ENCODE results near the gene MSL1. TPM values are rescaled to one million over a fixed set of nuclear protein-coding genes. Genes with fewer than 3 reads are reported as not detected.

Gene MSL1
- total and polyA plus RNA-seq, 12 donors = 26.3 to 65.0 (median 40.4) TPM

DNA sequence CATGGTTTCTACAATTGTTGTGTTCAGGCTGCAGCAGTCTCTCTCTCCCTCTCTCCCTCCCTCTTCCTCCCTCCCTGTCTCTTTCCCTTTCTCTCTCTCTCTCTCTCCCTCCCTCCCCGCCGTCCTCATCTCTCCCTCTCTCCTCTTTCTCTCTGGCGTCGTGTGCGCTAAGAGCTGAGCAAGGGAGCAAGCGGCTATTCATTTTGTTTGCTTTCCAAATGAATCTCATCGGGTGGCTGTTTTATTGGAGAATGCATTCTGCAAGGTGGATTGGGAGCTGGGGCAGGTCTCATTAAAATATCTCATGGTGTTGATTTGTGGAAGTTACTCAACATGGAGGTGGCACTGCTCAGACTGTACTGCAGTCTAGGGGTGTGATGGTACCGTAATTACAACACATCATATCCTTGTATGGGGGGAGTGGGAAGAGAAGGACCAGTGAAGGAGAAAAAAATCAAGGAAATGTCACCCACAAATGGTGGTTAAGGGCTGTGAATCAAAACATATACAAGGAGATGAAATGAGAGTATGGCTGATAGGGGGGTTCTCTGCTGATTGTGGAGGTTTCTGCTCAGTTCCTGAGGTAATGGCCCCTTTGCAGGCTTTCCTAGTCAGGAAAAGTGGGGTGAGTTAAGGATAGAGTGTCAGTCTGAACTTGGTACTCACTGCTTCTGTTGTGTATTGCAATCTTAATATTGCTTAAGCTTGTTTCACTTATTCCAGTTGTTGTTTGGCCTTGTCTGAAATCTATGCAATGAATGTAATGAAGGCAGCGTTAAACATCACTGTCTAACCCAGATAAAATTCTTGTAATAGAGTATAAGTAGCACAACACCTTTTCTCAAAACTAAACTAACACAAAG lies 2.7 kb downstream of the MSL1 start:
- Histone ChIP-seq H3K4me3 (peak overlapping the region in 9 of 10 donors; percentile 89 to 100 (median 99)), H3K4me1 (peaks cover 5 to 39% (median 31%) of the 10 kb centered on the region in 9 donors), H3K9me3 (no peaks in the 10 kb centered on the region), H3K36me3 (peaks cover 0 to 45% (median 24%) of the 10 kb centered on the region in 9 donors), H3K27me3 (no peaks in the 10 kb centered on the region), H3K27ac (peak overlapping the region in 8 of 10 donors; percentile 93 to 99 (median 98))
- DNase-seq = no peak
- TF ChIP-seq CTCF (IDR thresholded peaks at IDR 0.05) = no peak
- intact Hi-C loops (cut with DNase I) = no loop called here
- ATAC-seq = peak in 4 of 8 donors; percentile 23 to 55 (median 40)
- 2 to 4% methylated on average over 9 of the region's 9 CpGs for WGBS, 2 donors

DNA sequence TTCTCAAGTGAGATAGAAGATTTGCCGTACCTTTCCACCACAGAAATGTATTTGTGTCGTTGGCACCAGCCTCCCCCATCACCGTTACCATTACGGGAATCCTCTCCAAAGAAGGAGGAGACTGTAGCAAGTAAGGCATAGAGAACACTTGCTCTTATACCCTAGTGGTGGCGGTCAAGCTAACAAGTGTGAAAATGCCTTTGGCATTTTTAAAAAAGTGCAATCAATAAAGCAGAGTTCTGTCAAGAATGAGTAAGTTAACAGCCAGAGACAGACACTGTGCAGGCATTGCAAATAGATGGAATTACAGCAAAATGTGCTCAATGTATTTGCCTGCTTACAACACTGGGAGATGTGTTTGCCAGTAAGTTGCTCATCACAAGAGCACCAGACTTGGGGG lies 7.7 kb downstream of the MSL1 start:
- DNase-seq (no peak), ATAC-seq (no peak)
- no peak for TF ChIP-seq CTCF (IDR thresholded peaks at IDR 0.05)
- no peaks in the 10 kb centered on the region for H3K9me3 ChIP-seq
- peaks cover 0 to 95% (median 73%) of the 10 kb centered on the region in 9 donors for H3K36me3 ChIP-seq
- peaks cover 4 to 34% (median 13%) of the 10 kb centered on the region in 9 donors for H3K4me1 ChIP-seq
- H3K4me3 ChIP-seq = no peak overlapping the region
- WGBS, 2 donors = 77 to 78% methylated on average over 5 of the region's 5 CpGs
- H3K27ac ChIP-seq = peak overlapping the region in 1 of 10 donors; percentile 86
- intact Hi-C loops (cut with DNase I) = no loop called here
- H3K27me3 ChIP-seq = no peaks in the 10 kb centered on the region

DNA sequence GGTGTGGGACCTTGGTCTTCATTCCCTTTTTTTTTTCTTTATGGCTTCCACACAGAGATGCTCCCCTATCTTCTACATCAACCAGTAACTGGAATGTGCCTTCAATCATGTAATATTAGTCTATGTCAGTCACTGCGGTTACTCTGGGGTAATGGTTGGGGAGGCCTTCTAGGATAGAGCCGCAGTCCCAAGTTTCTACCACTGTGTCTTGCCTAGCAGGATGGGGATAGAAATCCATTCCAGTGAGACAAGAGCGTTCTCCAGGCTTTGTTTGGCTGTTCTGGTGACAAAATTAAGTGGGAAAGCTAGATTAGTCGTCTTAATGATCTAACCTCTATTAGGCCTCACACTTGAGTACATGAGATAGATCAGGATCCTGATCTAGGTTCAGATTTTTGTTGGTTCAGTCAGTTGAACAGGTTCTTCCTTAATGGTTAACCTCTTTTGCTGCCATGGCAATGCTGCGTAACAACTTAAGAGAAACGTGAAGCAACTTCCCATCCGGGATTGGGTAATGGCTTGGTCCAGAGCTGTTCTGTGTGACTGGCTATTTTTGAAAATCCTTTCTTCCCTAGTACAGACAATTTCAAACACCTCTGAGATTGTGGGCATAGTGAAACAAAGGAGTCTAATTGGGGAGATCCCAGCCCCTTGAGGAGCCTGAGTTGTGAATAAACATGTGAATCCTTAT lies 8.7 kb downstream of the MSL1 start:
- Histone ChIP-seq H3K27me3 (no peaks in the 10 kb centered on the region), H3K27ac (peak overlapping the region in 3 of 10 donors; percentile 33 to 86 (median 44)), H3K36me3 (peaks cover 0 to 100% (median 83%) of the 10 kb centered on the region in 9 donors), H3K9me3 (no peaks in the 10 kb centered on the region), H3K4me3 (no peak overlapping the region), H3K4me1 (peaks cover 0 to 24% (median 3%) of the 10 kb centered on the region in 9 donors)
- 80 to 85% methylated on average over 7 of the region's 7 CpGs for WGBS, 2 donors
- intact Hi-C loops (cut with DNase I) = no loop called here
- no peak for TF ChIP-seq CTCF (IDR thresholded peaks at IDR 0.05)
- ATAC-seq = peak in 4 of 8 donors; percentile 28 to 72 (median 58)
- peak in 1 of 2 donors; percentile 38 for DNase-seq

GRCh38 chr17:40134184-40134583 lies 12.4 kb downstream of the MSL1 start:
- Histone ChIP-seq H3K36me3 (peaks cover 0 to 93% (median 78%) of the 10 kb centered on the region in 9 donors), H3K27ac (peak overlapping the region in 1 of 10 donors; percentile 30), H3K27me3 (no peaks in the 10 kb centered on the region), H3K4me1 (peaks cover 0 to 30% (median 5%) of the 10 kb centered on the region in 9 donors), H3K9me3 (no peaks in the 10 kb centered on the region), H3K4me3 (no peak overlapping the region)
- intact Hi-C loops (cut with DNase I) = no loop called here
- ATAC-seq (no peak), DNase-seq (no peak)
- no peak for TF ChIP-seq CTCF (IDR thresholded peaks at IDR 0.05)
- 48 to 56% methylated on average over 7 of the region's 7 CpGs for WGBS, 2 donors
